ENCODE measurements around the gene LASP1. TPM values are rescaled to one million over a fixed set of nuclear protein-coding genes. Genes with fewer than 3 reads are reported as not detected.

The LASP1 gene
- total RNA-seq, 2 donors from 2014 or later: 87.2 to 219 TPM

DNA sequence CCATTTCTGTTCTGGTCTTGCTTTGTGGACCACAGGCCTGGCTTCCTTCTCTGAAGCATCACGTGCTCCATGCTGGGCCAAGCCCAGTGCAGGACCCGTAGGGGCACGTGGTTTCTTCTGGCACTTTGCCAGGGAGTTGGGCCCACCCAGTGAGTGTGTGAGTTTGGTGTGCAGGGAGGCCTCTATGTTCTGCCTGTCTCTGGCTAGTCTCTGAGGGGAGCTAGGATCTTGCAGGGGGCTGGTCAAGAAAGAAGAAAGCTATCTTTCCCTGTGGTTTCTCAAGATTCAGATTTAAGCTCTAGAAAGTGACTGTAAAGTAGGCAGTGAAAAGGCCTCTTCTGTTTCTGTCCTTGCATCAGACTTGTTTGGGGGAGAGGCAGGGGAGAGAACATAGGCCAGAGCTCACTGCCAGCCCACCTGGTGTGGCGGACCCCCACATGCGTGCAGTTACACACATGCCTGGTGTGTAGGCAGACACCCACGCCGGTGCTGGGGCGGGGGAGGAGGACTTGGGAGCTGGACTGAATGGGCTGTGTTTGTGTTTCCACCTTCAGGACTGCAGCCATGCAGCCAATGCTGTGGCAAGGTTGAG, 11.8 kb downstream of the LASP1 start:
- no peaks in the 10 kb centered on the region for H3K9me3 ChIP-seq
- H3K27me3 ChIP-seq (replicated peaks; ENCODE audit: insufficient read depth): no peaks in the 10 kb centered on the region
- TF ChIP-seq, protein P1, sequence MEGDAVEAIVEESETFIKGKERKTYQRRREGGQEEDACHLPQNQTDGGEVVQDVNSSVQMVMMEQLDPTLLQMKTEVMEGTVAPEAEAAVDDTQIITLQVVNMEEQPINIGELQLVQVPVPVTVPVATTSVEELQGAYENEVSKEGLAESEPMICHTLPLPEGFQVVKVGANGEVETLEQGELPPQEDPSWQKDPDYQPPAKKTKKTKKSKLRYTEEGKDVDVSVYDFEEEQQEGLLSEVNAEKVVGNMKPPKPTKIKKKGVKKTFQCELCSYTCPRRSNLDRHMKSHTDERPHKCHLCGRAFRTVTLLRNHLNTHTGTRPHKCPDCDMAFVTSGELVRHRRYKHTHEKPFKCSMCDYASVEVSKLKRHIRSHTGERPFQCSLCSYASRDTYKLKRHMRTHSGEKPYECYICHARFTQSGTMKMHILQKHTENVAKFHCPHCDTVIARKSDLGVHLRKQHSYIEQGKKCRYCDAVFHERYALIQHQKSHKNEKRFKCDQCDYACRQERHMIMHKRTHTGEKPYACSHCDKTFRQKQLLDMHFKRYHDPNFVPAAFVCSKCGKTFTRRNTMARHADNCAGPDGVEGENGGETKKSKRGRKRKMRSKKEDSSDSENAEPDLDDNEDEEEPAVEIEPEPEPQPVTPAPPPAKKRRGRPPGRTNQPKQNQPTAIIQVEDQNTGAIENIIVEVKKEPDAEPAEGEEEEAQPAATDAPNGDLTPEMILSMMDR (IDR thresholded peaks at IDR 0.05): no peak
- H3K36me3 ChIP-seq: peaks cover 19% of the 10 kb centered on the region
- H3K4me1 ChIP-seq (ENCODE audit: control insufficient read depth in 1 of 2, low read depth in 2 of 2): peaks cover 79 to 98% of the 10 kb centered on the region in 2 donors
- DNase-seq (ENCODE audit: low spot score) (no peak), ATAC-seq (ENCODE audit: insufficient number of reproducible peaks, low FRiP score, low read depth) (no peak)
- H3K27ac ChIP-seq: peak overlapping the region; percentile 64 to 70
- peak overlapping the region; percentile 34 for H3K4me3 ChIP-seq

DNA sequence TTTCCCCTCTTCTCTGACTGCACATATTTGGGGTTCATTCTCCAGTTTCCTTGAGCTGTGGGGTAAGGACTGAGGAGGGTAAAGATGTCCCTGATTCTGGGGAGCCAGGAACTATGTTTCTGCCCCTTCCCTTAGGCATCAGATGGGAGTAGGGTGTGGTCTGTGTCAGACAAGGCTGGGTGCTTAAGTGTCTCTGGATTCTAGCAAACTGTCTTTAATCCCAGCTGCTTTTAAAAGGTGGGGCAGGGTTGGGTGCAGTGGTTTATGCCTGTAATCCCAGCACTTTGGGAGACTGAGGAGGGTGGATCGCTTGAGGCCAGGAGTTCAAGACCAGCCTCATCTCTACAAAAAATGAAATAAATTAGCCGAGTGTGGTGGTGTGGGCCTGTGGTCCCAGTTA, 13.0 kb downstream of the LASP1 start:
- no peak for ATAC-seq (ENCODE audit: insufficient number of reproducible peaks, low FRiP score, low read depth)
- H3K4me1 ChIP-seq (ENCODE audit: control insufficient read depth in 1 of 2, low read depth in 2 of 2): peaks cover 72 to 98% of the 10 kb centered on the region in 2 donors

DNA sequence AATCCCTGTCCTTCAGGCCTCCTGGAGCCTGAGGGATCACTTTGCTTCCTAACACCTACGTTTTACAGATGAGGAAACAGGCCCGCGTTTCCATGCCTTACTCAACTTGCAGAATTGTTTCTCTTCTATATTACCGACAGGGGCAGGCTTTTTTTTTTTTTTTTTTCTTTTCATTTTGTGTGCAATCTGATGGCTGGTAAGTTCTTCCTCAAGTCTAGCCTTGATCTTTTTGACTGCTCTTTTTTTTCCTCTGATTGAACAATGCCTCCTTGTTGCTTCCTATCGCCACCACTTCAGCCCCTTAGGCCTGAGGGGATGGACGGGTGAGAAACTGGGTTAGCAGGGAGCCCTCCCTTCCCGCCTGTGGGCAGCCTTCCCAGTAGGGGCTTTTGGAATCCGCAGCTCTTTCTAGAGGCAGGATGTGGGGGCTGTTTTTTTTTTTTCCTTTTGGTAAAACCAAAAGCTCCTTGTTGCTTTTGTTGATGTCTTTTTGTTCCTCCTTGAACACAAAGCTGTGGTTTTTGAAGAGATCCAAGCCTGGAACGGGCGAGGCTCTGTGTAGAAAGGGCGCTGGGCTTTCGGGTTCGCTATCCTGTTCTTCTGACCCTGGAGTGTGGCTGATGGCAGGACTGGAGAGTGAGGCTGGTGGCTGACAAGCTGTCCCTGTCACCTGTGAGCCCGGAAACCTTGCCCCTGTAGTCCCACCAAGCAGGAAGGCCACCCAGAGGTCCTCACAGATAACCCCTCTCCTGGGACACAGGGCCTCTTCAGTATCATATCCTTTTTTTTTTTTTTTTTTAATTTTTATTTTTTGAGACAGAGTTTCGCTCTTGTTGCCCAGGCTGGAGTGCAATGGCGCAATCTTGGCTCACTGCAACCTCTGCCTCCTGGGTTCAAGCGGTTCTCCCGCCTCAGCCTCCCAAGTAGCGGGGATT, 14.0 kb downstream of the LASP1 start:
- Histone ChIP-seq H3K4me3 (no peak overlapping the region), H3K4me1 (ENCODE audit: control insufficient read depth in 1 of 2, low read depth in 2 of 2) (peaks cover 68 to 98% of the 10 kb centered on the region in 2 donors), H3K9me3 (no peaks in the 10 kb centered on the region), H3K27ac (peak overlapping the region; percentile 25 to 47), H3K27me3 (replicated peaks; ENCODE audit: insufficient read depth) (no peaks in the 10 kb centered on the region), H3K36me3 (peaks cover 12% of the 10 kb centered on the region)
- TF ChIP-seq, protein P1 (IDR thresholded peaks at IDR 0.05): no peak
- no peak for ATAC-seq (ENCODE audit: insufficient number of reproducible peaks, low FRiP score, low read depth)
- DNase-seq (ENCODE audit: low spot score): no peak

More for the DNA sequence above, 13.0 kb downstream of the LASP1 start:
- no peak overlapping the region for H3K4me3 ChIP-seq
- peak overlapping the region; percentile 15 to 40 for H3K27ac ChIP-seq
- H3K27me3 ChIP-seq (replicated peaks; ENCODE audit: insufficient read depth): no peaks in the 10 kb centered on the region
- no peaks in the 10 kb centered on the region for H3K9me3 ChIP-seq
- TF ChIP-seq, protein P1 (IDR thresholded peaks at IDR 0.05): no peak
- DNase-seq (ENCODE audit: low spot score): no peak
- H3K36me3 ChIP-seq: peaks cover 20% of the 10 kb centered on the region

DNA sequence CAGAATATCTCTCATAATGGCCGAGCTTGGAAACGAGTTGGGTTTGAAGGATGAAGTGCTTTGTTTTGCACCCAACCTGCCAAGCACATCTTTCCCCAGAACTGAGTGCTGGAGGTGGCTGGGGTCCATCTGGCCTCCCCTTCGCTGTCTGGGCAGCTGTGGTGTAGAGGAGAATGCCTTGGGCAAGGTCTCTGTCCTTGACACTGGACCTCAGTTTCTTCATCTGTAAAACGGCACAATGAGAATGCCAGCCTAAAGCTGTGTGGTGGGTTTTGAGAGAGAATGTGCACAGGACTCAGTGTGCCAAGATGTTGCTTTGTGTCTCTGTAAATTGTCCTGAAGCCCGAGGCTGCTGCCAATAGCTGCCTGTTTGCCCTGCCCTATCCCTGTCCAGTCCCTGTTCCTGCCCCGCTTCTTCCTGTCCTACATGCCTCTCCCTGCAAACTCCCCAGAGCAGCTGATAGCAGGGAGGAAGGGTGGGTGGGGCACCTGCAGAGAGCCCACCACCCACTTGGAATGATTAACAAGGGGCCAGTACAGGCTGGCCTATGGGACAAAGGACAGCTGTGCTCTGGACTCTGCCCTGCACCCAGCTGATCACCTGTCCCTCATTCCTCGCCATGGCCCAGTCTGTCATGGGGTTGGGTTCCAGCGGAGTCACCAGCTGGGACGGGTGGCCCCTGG, 15.3 kb downstream of the LASP1 start:
- no peaks in the 10 kb centered on the region for H3K27me3 ChIP-seq (replicated peaks; ENCODE audit: insufficient read depth)
- H3K4me1 ChIP-seq (ENCODE audit: control insufficient read depth in 1 of 2, low read depth in 2 of 2): peaks cover 57 to 89% of the 10 kb centered on the region in 2 donors

More for the DNA sequence above, 15.3 kb downstream of the LASP1 start:
- peaks cover 13% of the 10 kb centered on the region for H3K36me3 ChIP-seq
- H3K27ac ChIP-seq: peak overlapping the region in 1 of 2 donors; percentile 20
- peak overlapping the region; percentile 24 for H3K4me3 ChIP-seq
- TF ChIP-seq, protein P1 (IDR thresholded peaks at IDR 0.05): no peak
- ATAC-seq (ENCODE audit: insufficient number of reproducible peaks, low FRiP score, low read depth) (no peak), DNase-seq (ENCODE audit: low spot score) (no peak)
- no peaks in the 10 kb centered on the region for H3K9me3 ChIP-seq
